Measurements from ENCODE around the gene MFAP4. TPM values are rescaled to one million over a fixed set of nuclear protein-coding genes. Genes with fewer than 3 reads are reported as not detected.
"Not testable (repeated sequence)": the region's sequence is repeated elsewhere in the genome, so short reads cannot be mapped to it uniquely, and the experiment has no call there.

Gene MFAP4
- total RNA-seq, 4 donors from 2014 or later, result 30.6 to 131 (median 53.4) TPM

GRCh38 chr17:19359856-19360255, 27.1 kb downstream of the MFAP4 start:
- Histone ChIP-seq H3K27me3 (no peaks in the 10 kb centered on the region), H3K4me3 (no peak overlapping the region), H3K4me1 (peaks cover 0 to 33% (median 12%) of the 10 kb centered on the region in 4 donors), H3K9me3 (no peaks in the 10 kb centered on the region), H3K27ac (no peak overlapping the region), H3K36me3 (peaks cover 0 to 48% (median 0%) of the 10 kb centered on the region in 3 donors)
- TF ChIP-seq CTCF (IDR thresholded peaks at IDR 0.05) (no peak), POLR2A (IDR thresholded peaks at IDR 0.05) (no peak), EP300 (IDR thresholded peaks at IDR 0.05) (no peak)
- 85 to 100% methylated on average over 2 to 3 of the region's 5 CpGs for WGBS, 2 donors
- DNase-seq (ENCODE audit: low spot score in 2 of 2), result no peak

- H3K4me1 ChIP-seq, result peaks cover 0 to 26% (median 12%) of the 10 kb centered on the region in 4 donors
- TF ChIP-seq EP300 (IDR thresholded peaks at IDR 0.05) (no peak), CTCF (IDR thresholded peaks at IDR 0.05) (no peak), POLR2A (IDR thresholded peaks at IDR 0.05) (no peak)
- DNase-seq (ENCODE audit: low spot score in 2 of 2), result no peak
These were observed 27.8 kb downstream of the MFAP4 start for GRCh38 chr17:19359151-19359550.

GRCh38 chr17:19357761-19358160, 29.2 kb downstream of the MFAP4 start:
- no peak for DNase-seq (ENCODE audit: low spot score in 2 of 2)
- 74 to 79% methylated on average over 6 to 7 of the region's 7 CpGs for WGBS, 2 donors
- Histone ChIP-seq H3K4me3 (no peak overlapping the region), H3K27me3 (no peaks in the 10 kb centered on the region), H3K36me3 (peaks cover 0 to 48% (median 0%) of the 10 kb centered on the region in 3 donors), H3K27ac (no peak overlapping the region), H3K4me1 (peaks cover 0 to 12% (median 7%) of the 10 kb centered on the region in 4 donors), H3K9me3 (no peaks in the 10 kb centered on the region)
- TF ChIP-seq POLR2A (IDR thresholded peaks at IDR 0.05) (no peak), EP300 (IDR thresholded peaks at IDR 0.05) (no peak), CTCF (IDR thresholded peaks at IDR 0.05) (no peak)

More at GRCh38 chr17:19359151-19359550, 27.8 kb downstream of the MFAP4 start:
- H3K9me3 ChIP-seq, result no peaks in the 10 kb centered on the region
- WGBS, 2 donors, result 79 to 89% methylated on average over 7 of the region's 7 CpGs
- H3K36me3 ChIP-seq, result peaks cover 0 to 48% (median 0%) of the 10 kb centered on the region in 3 donors
- H3K4me3 ChIP-seq, result no peak overlapping the region
- H3K27ac ChIP-seq, result no peak overlapping the region
- H3K27me3 ChIP-seq, result no peaks in the 10 kb centered on the region

DNA sequence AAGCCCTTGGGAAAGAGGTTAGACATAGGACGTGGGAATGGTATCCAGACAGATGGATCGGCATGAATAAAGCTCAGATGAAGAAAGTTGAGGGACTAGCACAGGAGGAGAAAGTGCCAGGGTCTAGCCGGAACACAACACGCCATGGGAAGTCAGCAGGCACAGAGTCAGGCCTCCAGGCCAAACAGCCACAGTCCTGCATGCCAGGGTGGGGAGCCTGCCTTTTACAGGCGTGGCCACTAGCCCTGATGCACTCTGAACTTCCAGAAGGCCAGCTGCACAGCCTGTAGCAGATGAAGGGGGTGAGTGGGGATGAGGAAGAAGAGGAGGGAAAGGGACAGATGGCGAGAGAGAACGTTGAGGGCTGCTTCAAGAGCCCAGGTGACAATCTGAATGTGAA, 29.6 kb downstream of the MFAP4 start:
- Histone ChIP-seq H3K27ac (no peak overlapping the region), H3K4me1 (peaks cover 0 to 12% (median 7%) of the 10 kb centered on the region in 4 donors), H3K4me3 (no peak overlapping the region), H3K36me3 (peaks cover 0 to 48% (median 0%) of the 10 kb centered on the region in 3 donors), H3K9me3 (no peaks in the 10 kb centered on the region), H3K27me3 (no peaks in the 10 kb centered on the region)
- no peak for DNase-seq (ENCODE audit: low spot score in 2 of 2)
- 66 to 89% methylated on average over 7 of the region's 7 CpGs for WGBS, 2 donors
- TF ChIP-seq CTCF (IDR thresholded peaks at IDR 0.05) (no peak), POLR2A (IDR thresholded peaks at IDR 0.05) (no peak), EP300 (IDR thresholded peaks at IDR 0.05) (no peak)

DNA sequence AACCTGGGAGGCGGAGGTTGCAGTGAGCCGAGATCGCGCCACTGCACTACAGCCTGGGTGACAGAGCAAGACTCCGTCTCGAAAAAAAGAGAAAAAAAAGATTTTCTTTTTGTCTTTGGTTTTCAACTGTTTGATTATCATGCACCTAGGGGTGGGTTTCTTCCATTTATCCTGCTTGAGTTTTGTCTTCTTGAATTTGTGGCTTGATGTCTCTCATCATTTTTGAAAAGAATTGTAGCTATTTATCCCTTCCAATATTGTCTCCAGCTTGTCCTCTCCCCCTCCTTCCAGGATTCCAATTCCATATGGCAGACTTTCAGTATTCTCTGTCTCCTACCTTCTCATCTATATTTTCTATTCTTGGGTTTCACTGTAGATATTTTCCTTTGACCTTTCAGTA, 32.2 kb downstream of the MFAP4 start:
- Histone ChIP-seq H3K9me3 (no peaks in the 10 kb centered on the region), H3K36me3 (peaks cover 0 to 41% (median 0%) of the 10 kb centered on the region in 3 donors), H3K4me1 (no peaks in the 10 kb centered on the region), H3K4me3 (no peak overlapping the region), H3K27me3 (no peaks in the 10 kb centered on the region), H3K27ac (no peak overlapping the region)
- WGBS, 2 donors, result 89 to 90% methylated on average over 6 of the region's 6 CpGs
- no peak for TF ChIP-seq POLR2A (IDR thresholded peaks at IDR 0.05)
- DNase-seq (ENCODE audit: low spot score in 2 of 2), result no peak

DNA sequence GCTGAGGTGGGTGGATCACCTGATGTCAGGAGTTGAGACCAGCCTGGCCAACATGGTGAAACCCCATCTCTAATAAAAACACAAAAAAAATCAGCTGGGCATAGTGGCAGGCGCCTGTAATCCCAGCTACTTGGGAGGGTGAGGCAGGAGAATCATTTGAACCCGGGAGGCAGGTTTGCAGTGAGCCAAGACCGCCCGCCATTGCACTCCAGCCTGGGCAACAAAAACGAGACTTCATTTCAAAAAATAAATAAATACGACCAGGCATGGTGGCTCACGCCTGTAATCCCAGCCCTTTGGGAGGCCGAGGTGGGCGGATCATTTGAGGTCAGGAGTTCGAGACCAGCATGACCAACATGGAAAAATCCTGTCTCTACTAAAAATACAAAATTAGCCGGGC, 33.6 kb downstream of the MFAP4 start:
- not testable (repeated sequence) for DNase-seq (ENCODE audit: low spot score in 2 of 2); H3K9me3 ChIP-seq; H3K27ac ChIP-seq; H3K4me3 ChIP-seq; H3K4me1 ChIP-seq; H3K27me3 ChIP-seq
- H3K36me3 ChIP-seq, result peaks cover 0 to 32% (median 0%) of the 10 kb centered on the region in 3 donors
- WGBS, 2 donors, result 89 to 92% methylated on average over 11 of the region's 11 CpGs
